Activated B cell treated with CpG ODN at 0.5 μM for 24 hours (primary cell): ENCODE data around the gene DOCK1. TPM values are rescaled to one million over a fixed set of nuclear protein-coding genes. Genes with fewer than 3 reads are reported as not detected.

Source experiments
- ATAC-seq: fragments of 200-7000 bp; cut with Tn5 transposase; one replicate; pipeline ENCODE4 v1.10.0; 2021; ENCODE audit warnings: low read depth, mild to moderate bottlenecking, moderate library complexity
- CTCF ChIA-PET: fragments of 350-600 bp; sonication (Branson Sonifier 250); formaldehyde crosslinking; loops from one replicate; lab custom pipeline; 2021; ENCODE audit warnings: antibody characterized with exemption; lab: Charles Lee
- POLR2A ChIA-PET: fragments of 350-600 bp; sonication (Branson Sonifier 250); formaldehyde crosslinking; loops from one replicate; lab custom pipeline; 2021; ENCODE audit warnings: antibody characterized with exemption; lab: Charles Lee
- DNase-seq: peaks from one replicate; pipeline ENCODE4 v3.0.0; 2022
- H3K27ac Mint-ChIP-seq: one replicate; pipeline ENCODE4 v1.8.0; 2020; ENCODE audit warnings: mixed read lengths
- H3K27me3 Mint-ChIP-seq: one replicate; pipeline ENCODE4 v1.8.0; 2021; ENCODE audit warnings: mixed read lengths
- H3K36me3 Mint-ChIP-seq: one replicate; pipeline ENCODE4 v1.8.0; 2021; ENCODE audit warnings: low read depth, mixed read lengths
- H3K4me1 Mint-ChIP-seq: one replicate; pipeline ENCODE4 v1.8.0; 2021; ENCODE audit warnings: mixed read lengths
- H3K4me3 Mint-ChIP-seq: one replicate; pipeline ENCODE4 v1.8.0; 2020; ENCODE audit warnings: mild to moderate bottlenecking, mixed read lengths
- H3K9me3 Mint-ChIP-seq: one replicate; pipeline ENCODE4 v1.8.0; 2020; ENCODE audit warnings: mixed read lengths
- intact Hi-C: fragments of 100-400 bp; cut with micrococcal nuclease; formaldehyde crosslinking; loops from one replicate; pipeline ENCODE4 v1.15.1; 2024
- total RNA-seq: library from RNA; stranded (reverse); gene quantifications from 2 replicates; pipeline ENCODE4 v1.2.3, GENCODE V29; 2022
- TF ChIP-seq, protein P1 (sequence below): fragments of 200-600 bp; IDR thresholded peaks from one replicate; pipeline ENCODE4 v1.8.0; 2022; ENCODE audit warnings: antibody characterized with exemption, mild to moderate bottlenecking

DOCK1 gene
- total RNA-seq, 1 donor from 2014 or later, result not detected

DNA sequence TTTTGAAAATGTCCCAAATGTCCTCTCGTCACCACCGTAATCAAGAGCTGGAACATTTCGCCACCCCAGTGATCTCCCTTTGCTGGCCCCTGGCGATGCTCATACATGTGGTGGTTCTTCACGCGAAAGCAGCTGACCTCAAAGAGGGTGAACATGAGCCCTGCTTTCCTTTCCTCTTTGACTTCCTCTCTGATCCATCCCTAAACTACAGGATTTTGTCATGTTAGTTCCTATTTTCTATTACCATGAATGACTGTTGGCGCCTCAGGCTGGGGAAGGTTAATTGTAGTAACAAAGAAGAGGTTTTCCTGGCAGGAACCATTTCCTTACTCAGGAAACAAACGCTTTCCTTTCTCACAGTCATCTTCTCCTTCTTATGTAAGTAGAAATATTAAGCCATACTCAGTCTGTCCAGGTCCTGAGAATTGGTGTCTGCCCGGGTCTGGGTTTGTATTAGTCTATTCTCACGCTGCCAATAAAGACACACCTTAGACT is 176.7 kb downstream of the DOCK1 start:
- no peaks in the 10 kb centered on the region for H3K4me1 Mint-ChIP-seq
- no peaks in the 10 kb centered on the region for H3K27me3 Mint-ChIP-seq
- TF ChIP-seq, protein P1, sequence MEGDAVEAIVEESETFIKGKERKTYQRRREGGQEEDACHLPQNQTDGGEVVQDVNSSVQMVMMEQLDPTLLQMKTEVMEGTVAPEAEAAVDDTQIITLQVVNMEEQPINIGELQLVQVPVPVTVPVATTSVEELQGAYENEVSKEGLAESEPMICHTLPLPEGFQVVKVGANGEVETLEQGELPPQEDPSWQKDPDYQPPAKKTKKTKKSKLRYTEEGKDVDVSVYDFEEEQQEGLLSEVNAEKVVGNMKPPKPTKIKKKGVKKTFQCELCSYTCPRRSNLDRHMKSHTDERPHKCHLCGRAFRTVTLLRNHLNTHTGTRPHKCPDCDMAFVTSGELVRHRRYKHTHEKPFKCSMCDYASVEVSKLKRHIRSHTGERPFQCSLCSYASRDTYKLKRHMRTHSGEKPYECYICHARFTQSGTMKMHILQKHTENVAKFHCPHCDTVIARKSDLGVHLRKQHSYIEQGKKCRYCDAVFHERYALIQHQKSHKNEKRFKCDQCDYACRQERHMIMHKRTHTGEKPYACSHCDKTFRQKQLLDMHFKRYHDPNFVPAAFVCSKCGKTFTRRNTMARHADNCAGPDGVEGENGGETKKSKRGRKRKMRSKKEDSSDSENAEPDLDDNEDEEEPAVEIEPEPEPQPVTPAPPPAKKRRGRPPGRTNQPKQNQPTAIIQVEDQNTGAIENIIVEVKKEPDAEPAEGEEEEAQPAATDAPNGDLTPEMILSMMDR, result no peak
- ChIA-PET CTCF (no interaction called here), POLR2A (no interaction called here)
- no peaks in the 10 kb centered on the region for H3K9me3 Mint-ChIP-seq
- DNase-seq, result no peak
- no peak for ATAC-seq
- intact Hi-C loops, result no loop called here
- no peaks in the 10 kb centered on the region for H3K36me3 Mint-ChIP-seq
- no peak overlapping the region for H3K27ac Mint-ChIP-seq
- H3K4me3 Mint-ChIP-seq, result no peak overlapping the region

DNA sequence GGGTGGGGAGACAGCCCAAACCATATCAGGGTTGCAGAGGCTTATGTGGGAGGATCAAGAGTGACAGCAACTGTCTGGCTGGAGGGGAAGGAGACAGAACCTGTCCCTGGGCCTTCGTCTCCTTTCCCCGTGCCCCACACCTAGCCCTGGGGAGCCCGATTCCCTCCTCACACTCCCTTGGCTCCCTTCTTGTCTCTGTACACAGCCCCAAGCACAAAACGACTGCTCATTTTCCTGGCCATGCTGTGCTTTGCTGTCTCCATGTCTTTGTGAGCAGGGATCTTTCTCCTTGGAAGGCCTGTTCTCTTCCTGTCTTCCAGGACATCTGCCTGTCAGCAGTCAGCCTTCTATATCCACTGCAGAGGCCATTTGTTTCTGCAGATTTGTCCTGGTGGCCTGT is 177.4 kb downstream of the DOCK1 start:
- Mint-ChIP-seq H3K9me3 (no peaks in the 10 kb centered on the region), H3K36me3 (no peaks in the 10 kb centered on the region), H3K4me1 (no peaks in the 10 kb centered on the region), H3K4me3 (no peak overlapping the region), H3K27me3 (no peaks in the 10 kb centered on the region), H3K27ac (no peak overlapping the region)
- ATAC-seq, result no peak
- ChIA-PET CTCF (no interaction called here), POLR2A (no interaction called here)
- TF ChIP-seq, protein P1, result no peak
- intact Hi-C loops, result no loop called here
- DNase-seq, result no peak

DNA sequence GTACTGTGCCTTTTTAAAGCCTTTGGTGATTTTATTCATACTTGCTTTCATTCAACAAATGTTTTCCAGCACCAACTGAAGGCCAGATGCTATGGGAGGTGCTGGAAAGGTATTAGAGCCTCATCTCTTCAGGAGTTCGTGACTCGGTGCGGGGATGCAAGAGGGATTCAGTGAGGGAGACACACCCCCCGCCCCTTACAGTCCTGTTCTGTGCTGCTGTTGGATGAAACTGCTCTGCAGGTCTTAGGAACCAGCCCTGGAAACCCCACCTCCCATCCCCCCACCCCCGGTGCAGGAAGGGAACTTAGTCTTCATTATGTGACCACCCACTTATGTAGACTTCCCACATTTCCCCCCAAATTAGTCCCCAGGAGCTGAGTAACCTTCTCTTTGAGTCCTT is 180.7 kb downstream of the DOCK1 start:
- CTCF ChIA-PET, result no interaction called here
- Mint-ChIP-seq H3K4me1 (no peaks in the 10 kb centered on the region), H3K27me3 (no peaks in the 10 kb centered on the region), H3K4me3 (no peak overlapping the region), H3K9me3 (no peaks in the 10 kb centered on the region), H3K27ac (no peak overlapping the region), H3K36me3 (no peaks in the 10 kb centered on the region)
- intact Hi-C loops, result no loop called here
- POLR2A ChIA-PET, result no interaction called here
- TF ChIP-seq, protein P1, result no peak
- no peak for DNase-seq
- no peak for ATAC-seq

DNA sequence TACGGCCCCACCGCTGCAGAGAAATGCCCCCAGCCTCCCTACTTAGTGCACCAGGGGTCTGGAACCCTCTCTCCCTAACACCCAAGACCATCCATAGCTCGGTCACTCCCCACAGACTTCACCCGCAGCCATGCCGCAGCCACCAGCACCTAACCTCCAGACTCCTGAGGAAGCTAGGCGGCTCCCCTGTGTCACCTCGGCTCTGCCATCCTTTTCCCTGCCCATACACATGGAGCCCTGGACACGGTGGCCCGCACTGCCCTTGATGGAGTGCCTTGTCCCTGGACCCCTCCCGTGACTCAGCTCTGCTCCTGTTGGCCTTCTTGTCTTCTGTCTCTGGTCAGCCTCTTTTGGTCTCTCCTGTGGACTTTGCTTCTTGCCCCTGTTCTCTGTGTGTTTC is 183.7 kb downstream of the DOCK1 start:
- Mint-ChIP-seq H3K4me3 (no peak overlapping the region), H3K27ac (no peak overlapping the region), H3K36me3 (no peaks in the 10 kb centered on the region), H3K4me1 (no peaks in the 10 kb centered on the region), H3K27me3 (no peaks in the 10 kb centered on the region), H3K9me3 (no peaks in the 10 kb centered on the region)
- no peak for DNase-seq
- ATAC-seq, result no peak
- ChIA-PET POLR2A (no interaction called here), CTCF (no interaction called here)
- intact Hi-C loops, result no loop called here
- TF ChIP-seq, protein P1, result no peak

DNA sequence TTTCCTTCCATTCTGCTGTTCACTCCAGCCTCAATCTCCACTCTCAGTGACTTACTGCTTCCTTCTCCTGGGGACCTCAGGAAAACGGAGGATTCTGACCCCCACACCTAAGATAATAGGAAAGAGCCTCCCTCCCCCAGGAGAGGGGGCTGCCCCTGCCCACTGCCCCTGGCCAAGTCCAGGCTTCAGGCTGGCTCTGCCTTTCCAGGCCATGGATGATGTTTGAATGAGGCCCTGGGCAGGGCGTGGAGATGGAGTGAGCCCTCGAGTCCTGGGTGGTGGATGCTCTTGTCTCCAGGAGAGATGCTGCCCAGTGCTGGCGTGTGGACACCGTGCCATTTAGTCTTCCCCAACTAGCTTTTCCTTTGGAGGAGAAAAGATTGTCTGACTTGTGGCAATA is 184.2 kb downstream of the DOCK1 start:
- CTCF ChIA-PET, result no interaction called here
- POLR2A ChIA-PET, result no interaction called here
- Mint-ChIP-seq H3K36me3 (no peaks in the 10 kb centered on the region), H3K9me3 (no peaks in the 10 kb centered on the region), H3K4me3 (no peak overlapping the region), H3K27me3 (no peaks in the 10 kb centered on the region), H3K27ac (no peak overlapping the region), H3K4me1 (no peaks in the 10 kb centered on the region)
- ATAC-seq (no peak), DNase-seq (no peak)
- TF ChIP-seq, protein P1, result no peak
- intact Hi-C loops, result no loop called here
